NCI-H2171 (cell line): Measurements from ENCODE around the gene COPE.
"Not testable (repeated sequence)": the region's sequence is repeated elsewhere in the genome, so short reads cannot be mapped to it uniquely, and the experiment has no call there.

Experiments used
- DNase-seq: peaks from one replicate; lab custom pipeline; 2025; lab: John Stamatoyannopoulos, UW

Gene COPE

GRCh38 chr19:18940769-18941627 lies 21.8 kb upstream of the COPE start, which contains the start of gene HOMER3:
Gene HOMER3, minus strand, starts transcription at chr19:18941217. Its CDS starts 2,235 bp downstream, at chr19:18938982.
- peak; percentile 72 for DNase-seq

DNA sequence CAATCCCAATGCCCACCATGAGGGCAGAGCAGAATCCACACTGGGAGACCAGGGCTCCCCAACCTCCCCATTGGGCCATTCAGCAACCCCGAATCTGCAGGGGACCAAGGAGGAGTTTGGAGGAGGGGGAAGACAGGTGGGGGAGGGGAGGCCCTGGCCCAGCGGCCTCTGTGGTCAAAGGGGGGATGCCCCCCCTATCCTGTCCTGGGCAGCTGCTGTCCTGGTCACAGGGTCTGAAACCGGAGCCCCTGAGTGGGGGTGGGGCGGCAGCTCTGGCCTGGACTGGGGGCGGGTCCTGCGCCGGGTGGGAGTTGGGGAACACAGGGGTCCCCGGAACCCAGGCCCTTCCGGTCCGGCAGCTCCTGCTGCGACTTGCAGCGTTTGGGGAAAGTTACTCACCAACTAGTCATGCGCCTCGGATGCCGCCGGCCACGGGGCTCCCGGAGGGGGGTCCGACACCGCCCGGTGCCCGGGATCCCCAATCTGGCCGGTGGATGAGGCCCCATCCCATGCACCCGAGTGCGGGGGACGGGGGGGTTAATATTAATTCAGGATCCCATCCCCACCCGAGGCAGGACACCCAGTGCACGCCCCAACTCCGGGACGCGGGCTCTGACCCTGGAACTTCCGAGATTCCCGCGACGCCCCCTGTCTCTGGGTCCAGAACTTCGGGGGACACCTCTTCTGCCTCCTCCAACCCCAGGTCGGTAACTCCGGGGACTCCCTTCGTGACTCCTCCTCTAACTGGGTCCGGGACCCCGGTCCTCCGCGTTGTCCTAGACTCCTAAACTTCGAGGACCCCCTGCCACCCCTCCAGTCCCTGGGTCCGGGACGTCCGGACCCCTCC lies 21.0 kb upstream of the COPE start:
- DNase-seq = no peak

DNA sequence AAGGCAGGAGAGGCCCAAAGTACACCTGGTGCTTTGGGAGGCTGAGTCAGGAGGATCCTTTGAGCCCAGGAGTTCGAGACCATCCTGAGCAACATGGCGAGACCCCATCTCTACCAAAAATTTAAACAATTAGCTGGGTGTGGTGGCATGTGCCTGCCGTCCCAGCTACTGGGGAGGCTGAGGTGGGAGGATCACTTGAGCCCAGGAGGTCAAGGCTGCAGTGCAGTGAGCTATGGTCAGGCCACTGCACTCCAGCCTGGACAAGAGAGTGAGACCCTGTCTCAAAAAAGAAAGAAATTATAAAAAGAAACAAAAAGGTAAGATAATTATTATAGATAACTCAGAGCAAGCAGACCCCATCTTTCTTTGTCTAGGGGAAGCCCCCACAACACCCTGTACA lies 20.0 kb upstream of the COPE start:
- DNase-seq = no peak

DNA sequence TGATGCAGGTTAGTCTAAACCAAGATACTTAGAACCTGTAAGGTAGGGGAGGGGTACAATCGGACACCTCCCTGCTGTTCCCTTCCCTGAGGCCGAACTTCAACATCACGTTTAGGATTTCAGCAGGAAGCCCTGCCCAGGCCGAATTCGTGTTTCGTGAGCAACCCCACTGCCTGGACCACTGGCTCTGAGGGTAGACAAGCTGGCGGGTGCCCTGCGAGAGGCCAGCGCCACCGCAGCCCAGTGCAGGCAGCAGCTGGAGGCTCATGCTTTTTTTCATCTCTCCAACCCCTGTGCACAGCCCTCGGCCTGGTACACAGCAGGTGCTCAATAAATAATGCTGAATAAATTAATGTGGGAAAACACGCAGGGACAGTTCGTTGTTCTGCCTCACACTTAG lies 14.1 kb upstream of the COPE start:
- no peak for DNase-seq

- DNase-seq = no peak
These were observed 13.1 kb upstream of the COPE start for GRCh38 chr19:18932216-18932841.

- no peak for DNase-seq
These were observed 12.4 kb upstream of the COPE start for GRCh38 chr19:18931316-18932162.

DNA sequence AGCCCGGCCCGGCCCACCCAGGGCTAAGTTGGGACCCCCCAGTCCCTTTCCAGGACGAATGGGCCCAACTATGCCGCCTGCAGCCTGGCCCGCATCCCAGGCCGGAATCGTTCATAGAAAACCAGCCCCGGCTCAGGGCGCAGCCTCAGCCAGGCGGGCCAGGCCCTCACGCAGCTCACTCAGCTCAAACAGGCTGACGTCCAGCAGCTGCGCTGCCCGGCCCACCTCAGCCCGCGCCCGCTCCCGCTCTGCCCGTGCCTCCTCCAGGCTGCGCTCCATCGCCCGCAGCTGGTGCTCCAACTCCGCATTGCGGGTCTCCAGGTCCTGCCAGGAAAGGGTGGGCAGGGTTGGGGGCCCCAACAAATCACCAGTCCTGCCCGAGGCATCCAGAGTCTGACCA lies 10.1 kb upstream of the COPE start:
- DNase-seq = no peak

GRCh38 chr19:18928018-18928805 lies 9.0 kb upstream of the COPE start:
- no peak for DNase-seq

DNA sequence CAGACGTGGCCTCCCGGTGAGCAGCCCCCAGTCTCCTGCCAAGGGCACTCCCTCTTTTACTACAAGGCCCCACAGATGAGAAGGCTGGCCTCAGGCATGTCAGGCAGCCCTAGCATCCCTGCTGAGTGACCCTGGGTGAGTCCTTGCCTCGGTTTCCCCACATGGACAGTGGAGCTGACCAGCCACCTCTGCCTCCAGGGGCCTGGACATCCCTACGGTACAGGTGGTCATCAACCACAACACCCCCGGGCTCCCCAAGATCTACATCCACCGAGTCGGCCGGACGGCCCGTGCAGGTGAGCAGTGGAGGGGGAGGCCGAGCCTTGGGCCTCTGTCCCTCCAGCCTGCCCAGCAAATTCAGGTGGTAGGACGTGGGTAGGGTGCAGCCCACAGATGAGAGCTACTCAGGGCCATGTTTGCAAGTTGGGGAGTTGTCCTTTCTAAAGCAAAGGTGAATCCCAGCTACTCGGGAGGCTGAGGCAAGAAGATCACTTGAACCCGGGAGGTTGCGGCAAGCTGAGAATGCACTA lies 5.6 kb upstream of the COPE start:
- no peak for DNase-seq

DNA sequence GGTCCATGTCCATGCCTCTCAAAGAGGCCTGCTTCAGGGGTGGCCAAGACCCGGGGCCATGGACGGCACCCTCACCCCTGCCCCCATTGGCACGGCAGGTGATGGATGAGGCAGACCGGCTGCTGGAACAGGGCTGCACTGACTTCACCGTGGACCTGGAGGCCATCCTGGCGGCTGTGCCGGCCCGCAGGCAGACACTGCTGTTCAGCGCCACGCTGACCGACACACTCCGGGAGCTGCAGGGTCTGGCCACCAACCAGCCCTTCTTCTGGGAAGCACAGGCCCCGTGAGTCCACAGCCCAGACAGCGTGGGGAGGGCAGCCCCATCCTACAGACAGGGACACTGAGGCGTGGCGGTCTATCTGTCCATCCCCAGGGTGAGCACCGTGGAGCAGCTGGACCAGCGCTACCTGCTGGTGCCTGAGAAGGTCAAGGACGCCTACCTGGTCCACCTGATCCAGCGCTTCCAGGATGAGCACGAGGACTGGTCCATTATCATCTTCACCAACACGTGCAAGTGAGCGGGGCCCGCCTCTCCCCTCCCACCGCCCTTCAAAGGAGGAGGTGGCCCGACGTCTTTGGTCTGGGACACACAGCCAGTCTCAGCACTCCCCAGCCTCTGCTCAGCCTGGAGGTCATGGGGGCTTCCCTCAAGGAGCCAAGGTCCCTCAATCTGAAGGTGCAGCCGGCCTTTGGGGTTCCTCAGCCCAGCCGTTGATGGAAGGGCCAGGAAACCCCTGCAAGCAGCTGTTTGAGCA lies 3.2 kb upstream of the COPE start:
- no peak for DNase-seq

DNA sequence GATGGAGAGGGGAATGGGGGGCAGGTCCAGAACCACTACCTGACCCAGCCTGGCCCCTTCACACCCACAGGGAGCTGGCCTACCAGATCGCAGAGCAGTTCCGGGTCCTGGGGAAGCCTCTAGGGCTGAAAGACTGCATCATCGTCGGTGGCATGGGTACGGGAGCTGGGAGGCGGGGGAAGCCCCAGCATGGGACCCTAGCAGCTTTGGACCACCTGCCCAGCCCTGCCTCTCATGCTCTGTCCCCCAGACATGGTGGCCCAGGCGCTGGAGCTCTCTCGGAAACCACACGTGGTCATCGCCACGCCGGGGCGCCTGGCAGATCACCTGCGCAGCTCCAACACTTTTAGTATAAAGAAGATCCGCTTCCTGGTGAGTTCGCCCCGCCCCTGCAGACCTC lies 2.4 kb upstream of the COPE start:
- no peak for DNase-seq

GRCh38 chr19:18920400-18920799 lies 1.2 kb upstream of the COPE start:
- no peak for DNase-seq

DNA sequence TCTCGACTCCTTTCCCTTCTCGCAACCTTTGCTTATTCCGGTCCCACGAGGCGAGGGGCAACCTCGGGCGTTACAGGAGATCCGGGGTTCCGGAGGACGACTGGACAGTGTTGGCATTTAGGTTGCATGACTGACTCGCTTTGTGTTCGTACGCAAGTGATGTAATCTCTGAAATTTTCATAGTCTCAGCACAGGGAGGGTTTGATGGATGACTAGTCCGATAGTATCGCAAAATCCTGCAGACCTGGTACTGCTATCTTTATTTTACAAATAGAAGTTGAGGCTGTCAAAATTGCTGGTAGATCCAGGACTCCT lies 670 bp upstream of the COPE start:
- DNase-seq = no peak

GRCh38 chr19:18917593-18917992 lies 1.6 kb downstream of the COPE start:
- DNase-seq = not testable (repeated sequence)

DNA sequence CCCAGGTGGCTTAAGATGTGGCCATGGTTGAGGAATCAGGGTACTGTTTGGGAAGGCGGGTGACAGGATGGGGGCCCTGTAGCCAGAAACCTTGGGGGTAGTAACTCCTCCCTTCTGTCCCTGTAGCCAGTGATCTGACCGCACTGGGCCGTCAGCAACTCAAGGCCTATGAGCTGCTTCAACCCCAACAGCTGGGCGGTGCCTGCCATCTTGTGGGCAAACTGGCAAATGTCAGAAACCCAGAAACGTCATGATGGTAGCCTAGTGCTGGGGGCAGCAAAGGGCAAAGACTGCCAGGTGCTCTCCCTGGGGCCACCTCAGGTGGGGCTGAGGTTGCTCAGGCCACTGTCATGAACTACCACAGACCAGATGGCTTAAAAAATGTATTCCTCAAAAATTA lies 3.5 kb downstream of the COPE start:
- peak; percentile 34 for DNase-seq

DNA sequence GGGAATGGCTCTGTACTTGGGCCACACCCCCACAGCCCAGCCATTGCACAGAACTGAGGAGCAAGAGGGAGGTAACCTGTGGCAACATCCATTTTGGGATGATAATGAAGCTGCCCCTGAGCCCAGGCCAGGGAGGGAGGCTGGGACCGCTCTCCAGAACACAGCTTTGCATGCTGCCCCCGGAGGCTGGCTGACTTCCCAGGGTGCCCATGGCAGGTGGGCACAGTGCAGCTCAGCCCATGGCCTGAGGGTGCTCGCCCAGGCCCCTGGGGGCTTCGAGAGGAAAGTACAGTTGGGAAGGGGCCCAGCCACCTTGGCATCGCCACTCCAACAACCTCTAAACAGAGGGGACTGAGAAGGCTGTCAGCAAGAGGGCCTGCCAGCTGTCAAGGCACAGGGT lies 5.7 kb downstream of the COPE start:
- no peak for DNase-seq

GRCh38 chr19:18912933-18913332 lies 6.3 kb downstream of the COPE start:
- no peak for DNase-seq

- no peak for DNase-seq
These were observed 8.3 kb downstream of the COPE start for GRCh38 chr19:18910801-18911436.

GRCh38 chr19:18910010-18910409 lies 9.2 kb downstream of the COPE start:
- DNase-seq = no peak
